DMS153 treated with DMSO at 0.1 percent for 48 hours (cell line): ENCODE measurements around the gene TPP1.

Source experiments
- DNase-seq: peaks from one replicate; lab custom pipeline; 2025; ENCODE audit not compliant: unreplicated experiment; lab: John Stamatoyannopoulos, UW

Gene TPP1

DNA sequence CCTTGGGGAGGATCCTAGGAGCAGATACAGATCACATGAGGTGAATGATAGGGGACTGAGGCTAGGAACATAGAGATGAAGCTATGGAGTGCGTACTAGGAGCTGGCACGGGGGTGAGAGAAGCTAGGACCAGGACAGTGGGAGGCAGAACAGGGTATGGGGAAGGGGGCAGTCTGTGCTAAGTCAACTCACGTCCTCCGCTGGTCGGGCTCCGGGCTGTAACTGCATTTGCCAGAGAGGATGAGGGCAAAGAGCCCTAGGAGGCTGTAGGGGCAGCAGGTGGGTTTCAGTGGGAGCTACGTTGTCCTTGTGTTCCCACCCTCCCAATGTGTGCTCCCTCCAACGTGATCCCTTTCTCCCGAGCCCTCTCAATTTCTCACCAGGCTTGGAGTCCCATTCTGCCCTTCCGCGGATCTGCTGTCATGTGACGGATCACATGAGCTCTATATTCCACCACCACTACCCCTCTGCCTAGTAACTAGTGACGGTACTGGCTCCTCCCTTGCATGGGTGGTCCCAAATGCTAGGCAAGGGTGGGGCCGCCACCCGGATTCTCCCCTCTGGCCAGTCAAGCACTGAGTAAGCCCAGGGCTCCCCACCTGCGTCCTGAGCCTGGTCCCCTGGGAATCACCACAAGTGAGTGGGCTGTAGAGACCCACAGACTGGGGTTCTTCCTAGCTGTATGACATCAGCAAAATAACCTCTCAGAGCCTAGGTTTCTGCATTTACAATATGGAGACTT lies at the start of gene TPP1:
Gene TPP1, minus strand, starts transcription at position 419 of the 742 bp plus-strand sequence. Its CDS starts 22 bp downstream, at position 397.
- DNase-seq = peak; percentile 88

DNA sequence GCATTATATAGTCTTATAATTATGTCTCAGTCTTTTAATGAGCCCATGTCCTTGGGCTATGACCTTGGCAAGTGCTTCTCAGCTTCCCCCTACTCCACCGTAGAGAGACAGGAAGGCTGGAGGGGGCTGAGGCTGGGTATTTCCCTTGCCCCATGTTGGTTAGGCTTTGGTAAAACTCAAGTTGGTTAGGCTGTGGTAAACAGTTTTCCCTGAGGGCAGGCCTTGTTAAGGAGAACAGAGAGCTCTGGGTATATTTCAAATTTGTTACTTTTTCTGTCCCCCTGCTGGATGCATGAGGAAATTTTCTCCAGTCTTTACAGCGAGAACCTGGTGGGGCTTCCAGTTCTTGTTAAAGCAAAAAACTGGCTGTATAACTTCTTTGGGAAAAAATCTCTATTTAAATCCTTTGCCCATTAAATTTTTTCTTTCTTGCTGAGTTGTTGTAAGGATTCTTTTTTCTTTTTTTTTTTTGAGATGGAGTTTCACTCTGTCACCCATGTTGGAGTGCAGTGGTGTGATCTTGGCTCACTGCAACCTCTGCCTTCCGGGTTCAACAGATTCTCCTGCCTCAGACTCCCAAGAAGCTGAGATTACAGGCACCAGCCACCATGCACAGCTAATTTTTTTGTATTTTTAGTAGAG lies 48.6 kb upstream of the TPP1 start:
- DNase-seq = no peak

DNA sequence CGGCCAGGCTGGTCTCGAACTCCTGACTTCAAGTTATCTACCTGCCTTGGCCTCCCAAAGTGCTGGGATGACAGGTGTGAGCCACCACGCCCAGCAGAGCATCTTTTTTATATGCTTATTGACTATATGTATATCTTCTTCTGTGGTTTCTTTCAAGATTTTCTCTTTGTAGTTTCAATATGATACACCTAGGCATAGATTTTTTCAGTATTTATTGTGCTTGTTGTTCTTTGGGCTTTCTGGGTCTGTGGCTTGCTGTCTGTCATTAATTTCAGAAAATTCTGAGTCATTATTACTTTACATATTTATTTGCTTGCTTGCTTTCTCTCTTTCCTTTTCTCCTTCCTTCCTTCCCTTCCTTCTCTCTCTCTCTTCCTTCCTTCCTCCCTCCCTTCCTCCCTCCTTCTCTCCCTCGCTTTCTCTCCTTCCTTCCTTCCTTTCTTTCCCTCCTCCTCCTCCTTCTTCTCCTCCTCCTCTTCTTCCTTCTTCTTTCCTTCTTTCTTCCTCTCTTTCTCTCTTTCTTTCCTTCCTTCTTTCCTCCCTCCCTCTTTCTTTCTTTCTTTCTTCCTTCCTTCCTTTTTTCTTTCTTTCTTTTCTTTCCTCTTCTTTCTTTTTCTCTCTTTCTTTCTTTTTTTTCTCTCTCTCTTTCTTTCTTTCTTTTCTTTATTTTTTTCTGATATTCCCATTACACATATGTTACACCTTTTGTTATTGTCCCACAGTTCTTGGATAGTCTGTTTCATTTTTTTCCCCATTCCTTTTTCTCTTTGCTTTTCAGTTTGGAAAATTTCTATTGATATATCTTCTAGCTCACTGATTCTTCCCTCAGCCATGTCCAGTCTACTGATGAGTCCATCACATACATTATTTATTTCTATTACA lies 47.3 kb upstream of the TPP1 start:
- DNase-seq = no peak

DNA sequence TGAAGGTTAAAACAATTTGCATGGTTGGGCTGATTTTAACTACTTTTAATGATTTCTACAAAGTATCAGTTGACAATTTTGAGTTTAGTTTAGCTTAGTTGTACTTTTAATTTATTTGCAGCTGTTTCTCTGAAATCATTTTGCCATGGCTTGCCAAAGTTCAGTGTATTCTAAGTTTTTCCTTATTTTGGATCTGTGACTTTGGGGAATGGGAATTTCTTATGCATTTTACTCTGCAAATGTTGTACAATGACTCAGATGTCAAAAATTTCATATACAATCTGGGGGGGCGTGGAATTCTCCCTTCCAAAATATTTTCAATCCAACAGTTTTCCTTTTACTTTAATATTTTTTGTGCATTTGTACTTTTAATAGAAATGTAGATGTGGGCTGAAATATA lies 45.3 kb upstream of the TPP1 start:
- DNase-seq = no peak

DNA sequence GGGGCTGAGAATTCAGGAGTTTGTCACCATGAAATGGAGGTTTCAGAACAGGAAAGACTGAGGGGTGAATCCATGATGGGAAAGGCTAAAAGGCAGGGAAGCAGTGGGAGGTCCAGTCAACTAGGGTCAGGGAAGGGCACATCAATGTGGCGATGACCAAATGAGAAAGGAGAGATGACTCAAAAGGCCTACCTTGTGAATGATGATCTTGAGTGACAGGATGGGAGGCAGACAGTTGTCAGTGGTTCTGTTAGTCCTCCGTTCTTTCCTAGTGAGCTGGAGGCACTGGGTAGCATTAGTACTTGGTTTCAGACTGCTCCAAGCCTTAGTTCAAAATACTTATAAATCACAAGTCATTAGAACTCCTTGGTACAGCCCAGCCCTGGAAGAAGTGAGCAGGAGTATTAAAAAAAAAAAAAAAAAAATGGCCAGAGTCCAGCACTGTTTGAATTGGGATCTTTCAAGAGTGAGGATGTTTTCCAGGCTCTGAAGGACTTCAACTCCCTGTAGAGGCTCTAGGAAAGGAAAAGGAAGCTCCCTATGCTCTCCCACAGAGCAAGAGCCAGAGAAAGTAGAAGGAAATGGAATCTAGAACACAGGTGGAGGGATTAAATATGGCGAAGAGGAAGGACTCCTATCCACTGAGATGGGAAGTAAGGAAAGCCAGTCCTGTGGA lies 44.7 kb upstream of the TPP1 start:
- no peak for DNase-seq

DNA sequence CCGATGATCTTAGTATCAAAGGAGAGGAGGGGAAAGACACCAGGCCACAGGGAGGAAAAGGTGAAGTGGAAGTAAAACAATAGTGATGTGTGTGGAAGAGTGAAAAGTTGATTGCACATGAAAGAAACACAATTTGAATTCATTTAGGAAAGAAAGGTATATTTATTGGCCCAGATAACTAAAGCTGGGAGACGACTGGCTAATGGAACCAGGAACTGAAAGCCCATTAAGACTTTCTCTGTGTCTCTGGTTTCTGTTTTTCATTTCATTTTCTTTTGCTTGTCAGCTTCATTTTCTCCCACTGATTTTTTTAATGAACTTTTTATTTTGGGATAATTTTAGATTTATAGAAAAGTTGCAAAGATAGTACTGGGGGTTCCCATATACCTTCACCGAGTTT lies 41.5 kb upstream of the TPP1 start:
- no peak for DNase-seq

DNA sequence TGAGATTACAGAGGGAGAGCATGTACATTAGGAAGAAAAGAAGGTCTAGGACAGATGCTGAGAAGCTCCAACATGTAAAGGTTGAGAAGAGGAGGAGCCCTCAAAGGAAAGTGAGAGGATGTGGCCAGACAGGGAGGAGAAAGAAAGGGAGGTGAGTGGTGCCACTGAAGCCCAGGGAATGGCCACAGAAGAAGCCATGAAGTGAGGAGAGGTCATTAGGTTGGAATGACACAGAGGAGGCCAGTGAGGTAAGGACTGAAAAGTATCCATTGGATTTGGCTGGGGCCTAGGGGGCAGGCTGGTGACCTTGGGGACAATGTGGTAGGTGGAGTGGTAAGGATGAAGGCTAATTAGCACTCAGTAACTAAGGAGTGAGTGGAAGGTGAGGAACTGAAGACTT lies 39.4 kb upstream of the TPP1 start:
- DNase-seq = no peak

DNA sequence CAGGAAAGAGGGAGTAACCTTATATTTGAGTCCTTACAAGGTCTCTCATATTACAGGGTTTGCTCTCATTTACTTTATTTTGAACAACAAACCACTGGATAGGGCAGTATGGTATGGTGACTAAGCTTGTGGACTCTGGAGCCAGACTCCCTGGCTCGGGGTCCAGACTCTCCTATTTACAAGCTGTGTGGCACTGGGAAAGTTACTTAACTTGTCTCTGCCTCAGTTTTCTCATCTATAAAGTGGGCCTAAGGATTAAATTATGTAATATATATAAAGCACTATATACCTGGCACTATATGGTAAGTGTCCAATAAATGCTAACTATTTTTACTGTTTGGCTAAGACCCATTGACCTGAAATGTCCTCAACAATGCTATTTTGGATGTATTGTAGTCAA lies 38.1 kb upstream of the TPP1 start:
- DNase-seq = no peak

DNA sequence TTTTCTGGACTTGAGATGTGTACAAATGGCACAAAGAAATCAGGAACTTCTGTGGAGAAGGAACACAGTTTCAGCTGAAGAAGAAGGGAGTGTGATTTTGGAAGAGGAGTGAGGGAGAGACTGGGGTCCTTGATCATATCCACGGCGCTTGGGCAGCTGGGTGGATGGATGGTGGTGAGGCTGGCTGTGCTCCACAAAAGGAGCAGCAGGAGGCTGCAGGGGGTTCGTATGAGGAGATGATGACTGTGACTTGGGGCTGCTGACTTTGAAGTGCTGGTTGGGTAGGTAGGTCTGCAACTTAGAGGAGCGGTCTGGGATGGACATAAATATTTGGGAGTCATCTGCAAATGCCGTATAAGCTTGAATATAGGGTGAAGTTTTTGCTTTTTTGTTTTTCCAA lies 37.7 kb upstream of the TPP1 start:
- DNase-seq = no peak

DNA sequence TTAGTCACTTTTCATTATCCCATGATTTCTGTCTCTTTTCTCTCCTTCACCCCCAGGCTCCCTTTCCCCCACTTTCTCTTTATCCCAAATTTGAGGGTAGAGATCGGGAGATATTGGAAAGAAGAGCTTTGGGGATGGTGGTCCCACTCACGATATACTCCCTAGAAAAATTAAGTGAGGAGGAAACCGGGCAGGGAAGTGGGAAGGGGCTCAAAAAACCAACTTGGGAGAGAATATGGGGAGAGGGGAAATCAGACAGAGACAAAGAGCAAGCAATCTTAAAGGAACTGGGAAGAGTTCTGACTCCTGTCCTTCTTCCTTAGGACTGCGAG lies 37.3 kb upstream of the TPP1 start:
- no peak for DNase-seq

DNA sequence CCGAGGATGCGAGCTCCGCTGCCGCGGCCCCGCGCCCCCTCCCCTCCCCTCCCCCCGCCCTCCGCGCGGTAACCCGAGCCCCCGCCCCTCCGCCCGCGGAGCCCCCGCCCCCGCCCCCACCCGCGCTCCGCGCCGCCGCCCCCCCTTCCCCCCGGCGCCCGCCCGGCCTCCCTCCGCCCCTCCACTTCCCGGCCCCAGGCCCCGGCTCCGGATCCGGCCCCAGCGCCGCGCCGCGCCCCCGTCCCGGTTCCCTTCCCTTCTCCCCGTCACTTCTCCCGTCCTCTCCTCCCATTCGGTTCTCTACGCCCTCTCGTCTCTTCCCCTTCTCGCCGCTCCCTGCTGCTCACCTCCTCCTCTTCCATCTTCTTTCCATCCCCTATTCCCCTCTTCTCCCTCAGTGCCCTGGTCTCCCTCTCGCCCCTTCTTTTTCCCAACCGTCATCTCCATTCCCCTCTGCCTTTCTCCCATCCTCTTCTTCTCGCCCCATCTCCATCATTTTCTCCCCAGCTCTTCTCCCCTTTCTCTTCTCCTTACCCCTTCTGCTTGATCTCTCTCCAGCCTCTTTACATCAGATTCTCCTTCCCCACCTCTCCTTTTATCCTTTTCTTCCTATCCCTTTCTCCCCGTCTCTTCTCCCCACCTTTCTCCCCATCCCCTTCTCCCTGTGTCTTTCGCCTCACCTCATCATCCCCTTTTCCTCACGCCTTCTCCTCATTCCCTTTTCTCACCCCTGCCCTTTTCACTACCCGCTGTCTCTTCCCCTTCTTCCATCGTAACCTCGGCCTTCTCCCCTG lies 36.8 kb upstream of the TPP1 start, which contains the start of gene DCHS1:
Gene DCHS1, minus strand, starts transcription at position 20 of the 794 bp plus-strand sequence. CDS start 14,196 bp downstream, outside the sequence.
- DNase-seq = peak; percentile 7

DNA sequence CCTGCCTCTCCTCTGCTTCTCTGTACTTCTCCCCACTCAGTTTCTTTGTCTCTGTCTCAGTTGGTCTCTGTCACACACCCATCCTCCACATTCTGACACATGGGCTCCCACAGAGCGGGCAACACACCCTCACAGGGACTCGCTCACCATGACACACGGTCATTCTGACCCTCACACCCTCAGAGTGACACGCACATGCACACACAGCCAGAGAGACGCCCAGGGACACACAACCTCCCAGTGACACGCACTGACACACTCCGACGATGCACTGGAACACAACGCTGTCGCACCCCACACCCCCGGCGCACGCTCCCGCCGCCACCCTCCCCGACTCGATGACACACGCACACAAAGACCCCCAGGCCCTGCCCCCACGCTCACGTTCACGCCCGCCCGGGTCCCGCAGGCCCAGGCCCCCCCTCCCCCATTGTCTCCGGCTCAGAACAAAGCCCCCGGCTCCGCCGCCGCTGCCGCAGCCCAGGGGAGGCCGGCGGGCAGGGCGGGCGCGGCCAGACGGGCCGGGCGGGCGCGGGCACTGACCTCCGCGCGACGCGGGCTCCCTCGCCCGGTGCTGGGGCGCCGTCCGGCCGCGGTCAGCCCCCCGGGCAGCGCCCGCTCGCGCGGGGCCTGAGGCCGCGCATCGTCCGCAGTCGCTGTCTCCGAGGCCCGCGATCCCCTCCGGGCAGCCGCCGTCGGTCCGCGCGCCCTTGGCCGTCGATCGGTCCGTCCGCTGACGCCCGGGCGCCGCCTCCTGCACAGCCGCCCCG lies 36.0 kb upstream of the TPP1 start:
- no peak for DNase-seq

DNA sequence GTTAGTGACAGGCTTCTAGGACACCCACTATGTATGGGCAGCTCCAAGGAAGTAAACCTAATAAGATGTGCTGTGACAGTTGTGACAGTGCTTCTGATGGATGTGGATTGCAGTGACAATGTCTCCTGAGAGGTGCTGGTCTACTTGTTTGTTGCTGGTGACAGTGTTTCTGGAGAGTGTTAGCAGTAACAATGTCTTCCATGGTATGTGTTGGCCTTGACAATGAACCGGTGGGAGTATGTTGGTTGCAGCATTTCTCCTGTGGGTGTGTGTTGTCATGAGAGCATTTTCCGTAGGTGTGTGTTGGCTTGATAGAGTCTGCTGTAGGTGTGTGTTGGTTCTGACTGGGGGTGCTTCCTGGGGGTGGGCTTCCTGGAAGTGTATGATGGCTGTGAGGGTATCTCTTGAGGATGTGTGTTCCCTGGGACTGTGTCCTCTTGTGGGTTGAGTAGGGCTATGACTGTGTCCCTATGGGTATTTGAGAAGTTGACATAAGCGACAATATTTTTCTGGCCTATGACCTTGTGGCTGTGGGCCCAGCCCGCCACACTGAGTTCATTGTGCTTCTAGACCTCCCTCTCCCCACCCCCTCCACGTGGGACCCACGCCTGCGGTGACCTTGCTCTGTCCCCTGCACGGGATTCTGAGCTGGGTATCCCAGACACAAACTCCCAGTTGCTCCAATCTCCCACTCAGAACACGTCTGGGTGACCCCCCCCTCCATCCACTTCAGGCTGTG lies 35.2 kb upstream of the TPP1 start:
- no peak for DNase-seq

DNA sequence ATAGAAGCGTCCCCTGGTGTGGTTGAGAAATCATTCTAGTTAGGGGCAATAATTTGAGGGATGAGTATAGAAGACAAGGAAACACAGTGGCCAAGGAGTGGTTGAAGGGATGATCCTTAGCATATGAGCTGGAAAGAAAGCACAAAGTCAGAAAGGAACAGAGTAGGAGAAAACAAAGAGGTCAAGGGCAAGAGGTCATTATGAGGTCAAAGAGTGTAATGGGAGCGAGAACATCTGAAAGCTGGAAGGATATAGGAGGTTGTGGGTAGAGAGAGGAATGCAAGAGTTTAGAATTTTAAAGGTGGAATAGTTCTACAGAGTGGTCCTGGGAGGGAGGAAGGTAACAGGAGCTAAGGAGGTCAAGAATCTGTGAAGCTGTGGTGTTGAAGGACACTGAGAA lies 34.4 kb upstream of the TPP1 start:
- DNase-seq = no peak

DNA sequence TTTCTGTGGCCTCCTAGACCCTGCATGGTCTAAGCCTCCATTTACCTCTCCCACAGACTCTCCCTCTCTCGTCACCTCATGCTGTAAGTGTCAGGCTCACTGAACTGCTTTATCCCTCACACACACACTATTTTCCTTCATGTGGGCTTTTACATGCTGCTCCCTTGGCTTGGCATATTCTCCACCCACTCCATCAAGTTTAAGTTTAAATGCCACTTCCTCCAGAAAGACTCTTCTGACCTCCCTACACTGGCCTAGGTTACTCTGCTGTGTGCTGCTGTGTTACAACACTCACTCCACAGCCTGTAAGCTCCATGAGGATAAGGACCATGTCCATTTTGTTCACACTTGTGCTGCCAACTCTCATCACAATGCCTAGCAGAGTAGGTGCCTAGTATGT lies 33.9 kb upstream of the TPP1 start:
- DNase-seq = no peak

DNA sequence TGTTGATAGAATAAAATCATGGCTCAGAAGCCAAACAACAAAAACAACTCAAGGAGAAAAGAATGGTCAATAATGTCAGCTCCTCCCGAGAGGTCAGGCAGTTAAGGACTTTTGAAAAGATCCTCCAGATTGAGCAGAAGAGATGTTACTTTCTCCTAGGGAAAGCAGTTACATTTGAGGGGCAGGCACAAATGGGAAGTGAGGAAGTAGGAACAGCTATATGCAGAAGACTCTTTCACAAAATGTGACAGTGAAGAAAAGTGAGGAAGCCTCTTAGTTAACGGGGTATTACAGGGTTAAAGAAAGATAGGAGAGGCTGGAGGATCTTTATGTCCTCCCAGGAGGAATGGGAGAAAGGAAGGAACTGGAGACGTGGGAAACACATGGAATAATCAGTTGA lies 33.0 kb upstream of the TPP1 start:
- DNase-seq = no peak

DNA sequence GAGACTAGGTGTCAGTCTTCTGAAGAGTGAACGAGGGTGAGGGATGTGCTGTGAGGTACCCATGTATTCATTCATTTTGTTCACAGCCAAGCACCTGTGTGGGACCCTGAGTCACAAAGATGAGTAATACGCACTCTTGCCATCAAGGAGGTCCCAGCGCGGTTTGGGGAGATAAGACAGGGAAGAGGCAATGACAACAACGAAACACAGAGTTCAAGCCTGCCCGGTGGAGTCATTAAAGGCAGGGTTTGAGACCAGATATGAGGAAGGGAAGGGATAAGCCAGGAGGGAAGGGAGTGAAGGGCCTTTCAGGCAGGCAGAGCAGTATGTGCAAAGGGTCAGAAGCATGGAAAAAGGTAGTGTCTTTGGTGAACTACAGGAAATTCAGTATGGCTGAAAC lies 31.8 kb upstream of the TPP1 start:
- DNase-seq = no peak

DNA sequence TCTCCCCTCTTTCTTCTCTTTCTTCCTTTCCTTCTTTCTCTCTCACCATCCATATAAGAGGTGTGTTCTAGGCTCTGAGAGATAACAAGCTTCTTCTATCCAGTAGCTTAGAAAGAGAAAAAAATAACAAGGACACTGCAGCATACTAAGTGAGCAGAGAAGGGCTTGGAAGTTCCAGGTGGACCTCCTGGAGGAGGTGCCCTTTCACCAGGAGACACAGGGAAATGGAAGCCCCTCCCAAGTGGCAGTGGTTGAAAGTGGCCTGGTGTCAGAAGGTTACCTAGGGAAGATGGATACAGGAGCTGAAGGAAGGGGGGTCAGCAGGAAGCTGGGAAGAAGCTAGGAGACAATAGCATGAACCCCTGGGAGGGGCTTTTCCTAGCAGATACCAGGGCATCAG lies 30.9 kb upstream of the TPP1 start:
- no peak for DNase-seq

DNA sequence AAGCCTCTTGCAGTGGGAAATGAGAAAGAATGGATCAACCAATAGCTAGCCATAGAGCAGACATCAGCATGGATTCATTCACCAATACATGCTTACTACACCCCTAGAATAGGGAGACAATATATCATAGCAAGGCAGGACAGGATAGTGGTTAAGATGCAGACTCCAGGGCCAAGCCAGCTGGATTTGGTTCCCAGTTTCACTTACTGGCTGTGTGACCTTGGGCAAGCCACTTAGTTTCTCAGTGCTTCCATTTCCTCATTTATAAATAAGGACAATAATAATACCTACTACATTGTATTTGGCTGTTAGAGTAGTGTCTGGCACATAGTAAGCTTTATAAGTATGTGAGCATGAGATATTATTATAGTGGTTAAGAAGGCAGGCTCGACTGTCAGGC lies 29.3 kb upstream of the TPP1 start:
- DNase-seq = no peak
